ENCODE data around the gene ABHD12.

GRCh38 chr20:25278636-25279361, 111.8 kb downstream of the ABHD12 start:
- TF ChIP-seq POLR2A (IDR thresholded peaks at IDR 0.05) (no peak), CTCF (IDR thresholded peaks at IDR 0.05) (no peak)

Data from uterus (tissue), 2 donors.